Naive thymus-derived CD4-positive, alpha-beta T cell (primary cell): ENCODE results near the gene ATOSB. TPM values are rescaled to one million over a fixed set of nuclear protein-coding genes. Genes with fewer than 3 reads are reported as not detected.
A peak's percentile ranks its signal among the peaks of the same experiment; 100 is the strongest.

Source experiments
- ATAC-seq: fragments of 150-1000 bp; cut with Tn5 transposase; 2 replicates; pipeline ENCODE4 v1.10.0; 2021; ENCODE audit warnings: mild to moderate bottlenecking, moderate library complexity
- CTCF ChIA-PET: fragments of 350-600 bp; sonication (Branson Sonifier 250); formaldehyde crosslinking; loops from one replicate; lab custom pipeline; 2021; ENCODE audit warnings: antibody characterized with exemption; lab: Charles Lee
- POLR2A ChIA-PET: fragments of 350-600 bp; sonication (Branson Sonifier 250); formaldehyde crosslinking; loops from one replicate; lab custom pipeline; 2021; ENCODE audit warnings: antibody characterized with exemption, inconsistent platforms; lab: Charles Lee
- DNase-seq, 9 donors: peaks; one replicate each; pipeline versions ENCODE4 v3.0.0 to v3.0.0-alpha.2; 2020 to 2022; ENCODE audit warnings: mixed read lengths in 1 of 9
- H3K27ac ChIP-seq: one replicate; pipeline ENCODE4 v1.7.0; 2013; ENCODE audit warnings: mild to moderate bottlenecking, low read depth, low read length, moderate library complexity
- H3K27me3 ChIP-seq, 2 donors: one replicate each; pipeline ENCODE4 v1.7.0; 2013; ENCODE audit warnings: low read length in 2 of 2, mild to moderate bottlenecking in 2 of 2, moderate library complexity in 2 of 2; ENCODE audit not compliant: control insufficient read depth in 2 of 2, insufficient read depth in 2 of 2
- H3K36me3 ChIP-seq, 3 experiments: 1 replicate in 2 of 3; 2 replicates in 1 of 3; pipeline ENCODE4 v1.7.0; 2013; ENCODE audit warnings: low read length in 3 of 3, mild to moderate bottlenecking in 3 of 3, moderate library complexity in 1 of 3; ENCODE audit not compliant: insufficient read depth in 3 of 3, control insufficient read depth in 2 of 3
- H3K4me1 ChIP-seq, 2 donors: one replicate each; pipeline ENCODE4 v1.7.0; 2013; ENCODE audit warnings: low read length in 2 of 2, mild to moderate bottlenecking in 2 of 2, moderate library complexity in 1 of 2; ENCODE audit not compliant: control insufficient read depth in 2 of 2, insufficient read depth in 2 of 2
- H3K4me3 ChIP-seq: 2 replicates; pipeline ENCODE4 v1.7.0; 2013; ENCODE audit warnings: mild to moderate bottlenecking, low read length
- H3K9me3 ChIP-seq, 3 experiments: 1 replicate in 2 of 3; 2 replicates in 1 of 3; pipeline ENCODE4 v1.7.0; 2013; ENCODE audit warnings: low read length in 3 of 3; ENCODE audit not compliant: control insufficient read depth in 2 of 3
- H3K27ac Mint-ChIP-seq, 9 donors: one replicate each; pipeline ENCODE4 v1.8.0; 2020 to 2022; ENCODE audit warnings: mixed read lengths in 9 of 9, mild to moderate bottlenecking in 8 of 9, moderate library complexity in 5 of 9, inconsistent platforms in 2 of 9
- H3K27me3 Mint-ChIP-seq, 5 donors: one replicate each; pipeline ENCODE4 v1.8.0; 2021 to 2022; ENCODE audit warnings: mixed read lengths in 5 of 5, mild to moderate bottlenecking in 1 of 5
- H3K36me3 Mint-ChIP-seq, 5 donors: one replicate each; pipeline ENCODE4 v1.8.0; 2020 to 2022; ENCODE audit warnings: mixed read lengths in 5 of 5, mild to moderate bottlenecking in 3 of 5, inconsistent platforms in 1 of 5
- H3K4me1 Mint-ChIP-seq, 7 donors: one replicate each; pipeline ENCODE4 v1.8.0; 2020 to 2022; ENCODE audit warnings: mixed read lengths in 7 of 7, mild to moderate bottlenecking in 3 of 7, inconsistent platforms in 1 of 7
- H3K4me3 Mint-ChIP-seq, 10 donors: one replicate each; pipeline ENCODE4 v1.8.0; 2020 to 2022; ENCODE audit warnings: mild to moderate bottlenecking in 10 of 10, mixed read lengths in 10 of 10, moderate library complexity in 6 of 10, inconsistent platforms in 2 of 10
- H3K9me3 Mint-ChIP-seq, 11 donors: one replicate each; pipeline ENCODE4 v1.8.0; 2020 to 2022; ENCODE audit warnings: mixed read lengths in 11 of 11, mild to moderate bottlenecking in 4 of 11, inconsistent platforms in 1 of 11, moderate library complexity in 1 of 11
- intact Hi-C, 2 donors: fragments of 100-400 bp; cut with micrococcal nuclease; formaldehyde crosslinking; loops; one replicate each; pipeline ENCODE4 v1.15.1; 2023
- polyA plus RNA-seq, 2 donors: library from polyadenylated mRNA; unstranded; fragments of 300-500 nt; fragmentation: Illumina TruSeq; gene quantifications; one replicate each; pipeline ENCODE4 v1.2.3, GENCODE V29; 2021
- total RNA-seq, 6 experiments: library from RNA in 5 of 6; stranded (reverse) in 5 of 6; gene quantifications; 1 replicate in 5 of 6; 2 replicates in 1 of 6; pipeline ENCODE4 v1.2.3 and lab custom pipeline; 2021 to 2026

Gene ATOSB
- total and polyA plus RNA-seq, 7 experiments from 2014 or later: 0.95 to 26.0 (median 6.1) TPM

DNA sequence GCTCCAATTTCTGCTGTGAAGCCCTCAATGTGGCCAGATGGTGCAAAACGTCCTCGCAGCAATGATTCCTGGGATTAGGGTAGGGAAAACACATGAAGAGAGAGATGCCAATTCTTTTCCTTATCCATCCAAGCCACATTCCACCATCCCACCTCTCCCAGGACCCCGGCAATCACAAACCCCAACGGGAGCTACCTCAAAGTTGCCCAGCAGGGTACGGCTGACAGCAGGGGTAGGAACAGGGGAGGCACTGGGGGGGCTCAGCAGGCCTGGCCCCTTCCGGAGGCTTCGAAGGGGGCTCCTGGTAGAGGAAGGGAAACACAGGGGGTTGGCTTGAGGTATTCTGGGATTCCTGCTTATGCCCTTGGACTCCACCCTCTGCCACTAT is 9.3 kb downstream of the ATOSB start:
- Histone ChIP-seq H3K9me3 (no peaks in the 10 kb centered on the region), H3K4me3 (no peak overlapping the region), H3K27ac (no peak overlapping the region), H3K36me3 (peaks cover 0 to 23% (median 0%) of the 10 kb centered on the region in 3 experiments), H3K4me1 (peaks cover 21 to 25% of the 10 kb centered on the region in 2 donors), H3K27me3 (no peaks in the 10 kb centered on the region)
- H3K4me1 Mint-ChIP-seq: peaks cover 17 to 42% (median 39%) of the 10 kb centered on the region in 7 donors
- no peak overlapping the region for H3K4me3 Mint-ChIP-seq
- POLR2A ChIA-PET: interaction anchor here (1.2 to 3.2 kb wide), 3 partner anchors 9 to 35 kb away, joined by 4 to 13 read pairs (median 5); partner anchors contain the start of genes ATOSB and PIGO
- H3K9me3 Mint-ChIP-seq: no peaks in the 10 kb centered on the region
- H3K36me3 Mint-ChIP-seq: peaks cover 0 to 22% (median 13%) of the 10 kb centered on the region in 5 donors
- no peak for DNase-seq
- H3K27me3 Mint-ChIP-seq: no peaks in the 10 kb centered on the region
- CTCF ChIA-PET: interaction anchor here (0.6 to 1.2 kb wide), 2 partner anchors 9 to 691 kb away, joined by 3 read pairs; no protein-coding TSS in a partner anchor
- intact Hi-C loops: no loop called here
- ATAC-seq: no peak
- peak overlapping the region in 1 of 9 donors; percentile 48 for H3K27ac Mint-ChIP-seq

DNA sequence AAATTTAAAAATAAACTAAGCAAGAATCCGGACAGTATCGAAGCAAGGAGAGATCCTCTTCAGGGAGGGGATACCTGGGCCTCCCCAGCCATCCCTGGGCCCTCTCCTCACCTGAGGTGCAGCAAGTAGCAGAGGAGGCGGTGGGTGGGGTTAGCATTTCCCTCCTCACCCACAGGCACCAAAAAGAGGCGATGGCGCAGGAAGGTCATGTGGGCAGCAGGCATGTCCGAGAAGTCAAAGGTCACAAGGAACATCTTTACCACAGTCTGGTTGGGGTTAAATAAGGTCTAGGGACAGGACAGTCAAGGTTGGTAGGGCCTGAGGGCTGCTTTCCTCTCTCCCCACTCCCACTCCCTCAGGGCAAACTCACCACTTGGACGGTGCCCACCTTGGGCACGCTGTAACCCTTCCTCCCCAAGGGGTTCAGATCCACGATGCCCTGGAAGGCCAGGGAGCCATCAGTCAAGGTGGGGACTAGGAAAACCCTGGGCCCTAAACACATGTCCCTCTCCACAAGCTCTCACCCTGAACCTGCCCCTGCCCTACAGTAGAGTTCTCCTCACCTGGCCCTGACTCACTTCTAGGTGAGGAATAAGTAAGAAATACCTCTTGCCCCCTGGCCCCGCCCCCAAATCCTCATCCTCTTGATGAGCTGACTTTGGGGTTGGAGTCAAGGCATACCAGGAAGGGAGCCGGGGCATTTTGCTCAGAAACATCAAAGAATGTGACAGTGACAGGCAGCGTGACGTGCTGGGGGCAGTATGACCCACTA is 9.9 kb downstream of the ATOSB start:
- H3K27ac Mint-ChIP-seq: peak overlapping the region in 1 of 9 donors; percentile 48
- peak overlapping the region in 1 of 10 donors; percentile 35 for H3K4me3 Mint-ChIP-seq
- H3K27ac ChIP-seq: no peak overlapping the region
- ChIA-PET CTCF (interaction anchor here (1.0 to 1.2 kb wide), 2 partner anchors 9 kb away, joined by 3 read pairs; partner anchors contain the start of gene PIGO), POLR2A (interaction anchor here (1.3 to 3.2 kb wide), 2 partner anchors 9 to 34 kb away, joined by 4 to 13 read pairs; partner anchors contain the start of gene PIGO)
- peaks cover 0 to 29% (median 0%) of the 10 kb centered on the region in 3 experiments for H3K36me3 ChIP-seq
- intact Hi-C loops: no loop called here
- ATAC-seq (no peak), DNase-seq (no peak)
- H3K4me1 Mint-ChIP-seq: peaks cover 20 to 43% (median 40%) of the 10 kb centered on the region in 7 donors
- no peaks in the 10 kb centered on the region for H3K9me3 Mint-ChIP-seq
- no peak overlapping the region for H3K4me3 ChIP-seq
- H3K9me3 ChIP-seq: no peaks in the 10 kb centered on the region
- no peaks in the 10 kb centered on the region for H3K27me3 ChIP-seq
- peaks cover 16 to 24% of the 10 kb centered on the region in 2 donors for H3K4me1 ChIP-seq
- H3K27me3 Mint-ChIP-seq: no peaks in the 10 kb centered on the region
- H3K36me3 Mint-ChIP-seq: peaks cover 0 to 28% (median 13%) of the 10 kb centered on the region in 5 donors

DNA sequence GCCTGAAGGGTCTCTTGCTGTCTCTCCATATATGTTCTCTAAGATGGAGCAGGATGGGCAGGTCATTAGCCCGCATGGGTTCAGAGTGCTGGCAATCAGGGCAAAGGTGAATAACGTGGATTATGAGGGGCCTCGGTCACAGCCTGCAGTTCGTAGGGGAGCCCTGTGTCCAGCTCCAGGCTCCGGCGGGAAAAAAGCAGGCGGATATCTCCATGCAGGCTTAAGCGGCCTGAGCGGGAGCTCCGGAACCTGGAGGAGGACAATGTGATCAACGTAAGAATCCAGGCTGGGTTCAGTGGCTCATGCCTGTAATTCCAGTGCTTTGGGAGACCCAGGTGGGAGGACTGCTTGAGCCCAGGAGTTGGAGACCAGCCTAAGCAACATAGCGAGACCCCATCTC is 10.5 kb downstream of the ATOSB start:
- ChIA-PET CTCF (interaction anchor here (1.0 to 1.2 kb wide), 2 partner anchors 9 to 10 kb away, joined by 3 read pairs; partner anchors contain the start of gene PIGO), POLR2A (interaction anchor here (2.9 to 3.2 kb wide), 2 partner anchors 8 to 25 kb away, joined by 13 to 15 read pairs; partner anchors contain the start of genes FANCG and PIGO)
- DNase-seq: no peak
- no peaks in the 10 kb centered on the region for H3K27me3 Mint-ChIP-seq
- Histone ChIP-seq H3K27me3 (no peaks in the 10 kb centered on the region), H3K9me3 (no peaks in the 10 kb centered on the region), H3K36me3 (peaks cover under 1 to 35% (median 4%) of the 10 kb centered on the region in 3 experiments), H3K4me1 (peaks cover 12 to 18% of the 10 kb centered on the region in 2 donors), H3K4me3 (no peak overlapping the region), H3K27ac (no peak overlapping the region)
- H3K27ac Mint-ChIP-seq: peak overlapping the region in 2 of 9 donors; percentile 34 to 45
- H3K4me3 Mint-ChIP-seq: peak overlapping the region in 1 of 10 donors; percentile 21
- intact Hi-C loops: no loop called here
- H3K36me3 Mint-ChIP-seq: peaks cover 0 to 34% (median 13%) of the 10 kb centered on the region in 5 donors
- peaks cover 18 to 42% (median 41%) of the 10 kb centered on the region in 7 donors for H3K4me1 Mint-ChIP-seq
- ATAC-seq: no peak
- no peaks in the 10 kb centered on the region for H3K9me3 Mint-ChIP-seq

DNA sequence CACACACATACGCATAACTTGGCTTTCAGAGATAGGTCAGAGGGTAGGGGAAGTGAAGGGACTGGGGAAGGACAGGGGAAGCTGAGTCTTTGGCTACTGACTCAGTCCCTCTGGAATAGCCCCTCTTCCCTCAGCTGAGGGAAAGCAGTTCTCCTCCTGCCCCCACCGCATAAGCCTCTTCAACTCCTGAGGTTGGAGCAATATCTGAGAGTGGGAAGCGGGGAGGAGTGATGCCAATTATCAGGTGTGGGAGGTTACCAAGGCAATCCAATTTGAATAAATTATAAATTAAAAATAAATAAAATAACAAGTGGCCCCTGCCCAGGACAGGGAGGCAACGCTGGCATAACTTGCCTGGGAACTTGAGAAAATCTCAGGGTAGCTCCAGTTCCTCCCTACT is 11.1 kb downstream of the ATOSB start:
- H3K36me3 Mint-ChIP-seq: peaks cover 2 to 39% (median 13%) of the 10 kb centered on the region in 5 donors
- DNase-seq (no peak), ATAC-seq (no peak)
- Histone ChIP-seq H3K9me3 (no peaks in the 10 kb centered on the region), H3K36me3 (peaks cover 4 to 41% (median 6%) of the 10 kb centered on the region in 3 experiments), H3K4me3 (no peak overlapping the region), H3K27me3 (no peaks in the 10 kb centered on the region), H3K27ac (no peak overlapping the region), H3K4me1 (peaks cover 12 to 18% of the 10 kb centered on the region in 2 donors)
- no peaks in the 10 kb centered on the region for H3K27me3 Mint-ChIP-seq
- peak overlapping the region in 1 of 9 donors; percentile 98 for H3K27ac Mint-ChIP-seq
- intact Hi-C loops: loop anchor here in 1 of 2 donors (5.0 kb wide), 2 partner anchors 437 to 1663 kb away; a partner anchor contains a TSS
- ChIA-PET CTCF (interaction anchor here (1.0 kb wide), 1 partner anchor 8 kb away, joined by 3 read pairs; the partner anchor contains the start of gene PIGO), POLR2A (interaction anchor here (2.3 to 3.5 kb wide), 5 partner anchors 8 to 33 kb away, joined by 9 to 32 read pairs (median 15); partner anchors contain the start of genes ATOSB, FANCG, PIGO and VCP)
- peaks cover 18 to 38% (median 36%) of the 10 kb centered on the region in 7 donors for H3K4me1 Mint-ChIP-seq
- H3K4me3 Mint-ChIP-seq: no peak overlapping the region
- H3K9me3 Mint-ChIP-seq: no peaks in the 10 kb centered on the region

DNA sequence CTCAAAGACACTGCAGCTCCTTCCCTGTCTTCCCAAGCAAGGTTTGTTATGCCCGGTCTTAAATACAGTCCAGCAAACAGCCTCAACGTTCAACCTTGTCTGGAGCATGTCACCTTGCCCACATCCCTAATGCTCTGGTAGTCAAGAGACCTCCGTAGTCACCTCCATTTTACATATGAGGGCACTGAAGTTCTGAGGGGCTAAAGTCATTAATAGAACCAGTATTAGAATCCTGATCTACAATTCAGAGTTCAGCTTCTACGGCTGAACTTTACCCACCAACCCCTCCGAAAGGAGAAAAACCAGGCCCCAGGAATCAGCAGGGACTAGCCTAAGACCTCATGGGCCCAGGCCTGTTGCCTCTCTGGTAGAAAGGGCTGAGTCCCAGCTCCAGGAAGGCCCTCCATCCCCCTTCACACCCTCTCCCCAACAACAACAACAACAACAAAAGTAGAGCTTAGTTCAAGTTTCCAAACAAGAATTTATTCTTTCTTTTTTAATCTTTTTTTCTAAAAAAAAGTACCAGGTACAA is 11.9 kb downstream of the ATOSB start:
- peak overlapping the region; percentile 88 to 98 (median 92) for H3K4me3 Mint-ChIP-seq
- Histone ChIP-seq H3K27ac (peak overlapping the region; percentile 81), H3K4me1 (peaks cover 12 to 18% of the 10 kb centered on the region in 2 donors), H3K27me3 (no peaks in the 10 kb centered on the region), H3K9me3 (no peaks in the 10 kb centered on the region), H3K4me3 (peak overlapping the region; percentile 92), H3K36me3 (peaks cover 4 to 45% (median 9%) of the 10 kb centered on the region in 3 experiments)
- intact Hi-C loops: loop anchor here (1.0 to 5.0 kb wide), 8 partner anchors 8 to 1664 kb away; partner anchors contain the start of genes CREB3 (in 1 of the 2), TESK1 (in 1 of the 2), TLN1 (in 1 of the 2) and VCP (in 1 of the 2)
- ChIA-PET POLR2A (interaction anchor here (1.2 to 3.5 kb wide), 7 partner anchors 8 to 32 kb away, joined by 3 to 32 read pairs (median 15); partner anchors contain the start of genes ATOSB, FANCG and VCP), CTCF (interaction anchor here (0.6 to 3.0 kb wide), 6 partner anchors 8 to 204 kb away, joined by 3 to 14 read pairs (median 5); partner anchors contain the start of gene ATOSB)
- peak overlapping the region; percentile 92 to 99 (median 96) for H3K27ac Mint-ChIP-seq
- no peaks in the 10 kb centered on the region for H3K9me3 Mint-ChIP-seq
- peaks cover 3 to 38% (median 15%) of the 10 kb centered on the region in 5 donors for H3K36me3 Mint-ChIP-seq
- no peak for DNase-seq
- no peaks in the 10 kb centered on the region for H3K27me3 Mint-ChIP-seq
- no peak for ATAC-seq
- peaks cover 18 to 36% (median 33%) of the 10 kb centered on the region in 7 donors for H3K4me1 Mint-ChIP-seq
